ENCODE results near the gene PSMA6.

Gene PSMA6

GRCh38 chr14:35292051-35292769 lies at the start of gene PSMA6:
Gene PSMA6, plus strand, starts transcription at chr14:35292382. Its CDS starts 95 bp downstream, at chr14:35292477.
- TF ChIP-seq, protein P1, sequence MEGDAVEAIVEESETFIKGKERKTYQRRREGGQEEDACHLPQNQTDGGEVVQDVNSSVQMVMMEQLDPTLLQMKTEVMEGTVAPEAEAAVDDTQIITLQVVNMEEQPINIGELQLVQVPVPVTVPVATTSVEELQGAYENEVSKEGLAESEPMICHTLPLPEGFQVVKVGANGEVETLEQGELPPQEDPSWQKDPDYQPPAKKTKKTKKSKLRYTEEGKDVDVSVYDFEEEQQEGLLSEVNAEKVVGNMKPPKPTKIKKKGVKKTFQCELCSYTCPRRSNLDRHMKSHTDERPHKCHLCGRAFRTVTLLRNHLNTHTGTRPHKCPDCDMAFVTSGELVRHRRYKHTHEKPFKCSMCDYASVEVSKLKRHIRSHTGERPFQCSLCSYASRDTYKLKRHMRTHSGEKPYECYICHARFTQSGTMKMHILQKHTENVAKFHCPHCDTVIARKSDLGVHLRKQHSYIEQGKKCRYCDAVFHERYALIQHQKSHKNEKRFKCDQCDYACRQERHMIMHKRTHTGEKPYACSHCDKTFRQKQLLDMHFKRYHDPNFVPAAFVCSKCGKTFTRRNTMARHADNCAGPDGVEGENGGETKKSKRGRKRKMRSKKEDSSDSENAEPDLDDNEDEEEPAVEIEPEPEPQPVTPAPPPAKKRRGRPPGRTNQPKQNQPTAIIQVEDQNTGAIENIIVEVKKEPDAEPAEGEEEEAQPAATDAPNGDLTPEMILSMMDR (IDR thresholded peaks at IDR 0.05; ENCODE audit: poor library complexity, severe bottlenecking): no peak
- ATAC-seq (ENCODE audit: low read depth): peak; percentile 92
- peak within 1 kb of the TSS; percentile 75 for H3K4me3 ChIP-seq (ENCODE audit: severe bottlenecking)

DNA sequence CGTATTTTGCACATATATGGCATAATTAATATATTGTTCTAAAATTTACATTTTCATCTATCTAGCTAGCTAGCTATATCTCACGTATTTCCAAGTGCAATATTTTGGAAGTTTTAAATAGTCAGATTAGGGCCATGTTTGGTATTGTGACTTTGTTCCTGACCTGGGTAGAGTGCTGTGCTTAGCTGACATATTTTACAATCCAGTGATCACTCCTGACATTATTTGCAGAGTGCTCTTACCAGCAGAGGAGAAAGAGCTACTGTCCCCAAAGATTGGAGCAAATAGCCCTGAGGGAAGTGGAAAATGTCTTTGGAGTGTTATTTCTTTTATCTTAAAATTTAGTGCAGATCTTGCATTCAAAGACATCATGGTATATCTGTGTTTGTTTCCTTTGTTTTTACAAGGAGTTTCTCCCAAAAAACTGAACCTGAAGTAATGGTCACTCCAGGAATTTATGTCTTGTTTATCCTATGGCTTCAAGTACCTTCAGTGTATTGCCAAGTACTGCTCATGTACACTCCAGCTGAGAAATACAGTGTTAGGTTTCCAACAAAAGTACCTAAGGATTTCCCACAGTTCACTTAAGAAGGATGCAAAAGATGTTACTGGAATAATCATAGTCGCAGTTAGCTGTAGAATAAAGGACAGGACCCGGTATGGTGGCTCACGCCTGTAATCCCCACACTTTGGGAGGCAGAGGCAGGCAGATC lies 49.4 kb upstream of the PSMA6 start:
- no peak for DNase-seq (ENCODE audit: low spot score)
- H3K4me1 ChIP-seq (ENCODE audit: insufficient read depth, poor library complexity, severe bottlenecking): no peaks in the 10 kb centered on the region
- H3K36me3 ChIP-seq (ENCODE audit: low read depth): no peaks in the 10 kb centered on the region
- H3K27me3 ChIP-seq (ENCODE audit: insufficient read depth, poor library complexity, severe bottlenecking): no peaks in the 10 kb centered on the region
- TF ChIP-seq, protein P1 (IDR thresholded peaks at IDR 0.05; ENCODE audit: poor library complexity, severe bottlenecking): no peak
- ATAC-seq (ENCODE audit: low read depth): no peak
- H3K4me3 ChIP-seq (ENCODE audit: severe bottlenecking): no peak overlapping the region
- no peaks in the 10 kb centered on the region for H3K9me3 ChIP-seq (ENCODE audit: severe bottlenecking)
- H3K27ac ChIP-seq (ENCODE audit: poor library complexity, severe bottlenecking): no peak overlapping the region

More at GRCh38 chr14:35292051-35292769, at the start of gene PSMA6:
- Histone ChIP-seq H3K9me3 (ENCODE audit: severe bottlenecking) (no peaks in the 10 kb centered on the region), H3K4me1 (ENCODE audit: insufficient read depth, poor library complexity, severe bottlenecking) (peaks cover 15% of the 10 kb centered on the region), H3K36me3 (ENCODE audit: low read depth) (peaks cover 38% of the 10 kb centered on the region), H3K27ac (ENCODE audit: poor library complexity, severe bottlenecking) (peak within 1 kb of the TSS; percentile 55), H3K27me3 (ENCODE audit: insufficient read depth, poor library complexity, severe bottlenecking) (no peaks in the 10 kb centered on the region)
- peak; percentile 99 for DNase-seq (ENCODE audit: low spot score)

- ATAC-seq (ENCODE audit: low read depth) (no peak), DNase-seq (ENCODE audit: low spot score) (no peak)
- TF ChIP-seq, protein P1 (IDR thresholded peaks at IDR 0.05; ENCODE audit: poor library complexity, severe bottlenecking): no peak
- Histone ChIP-seq H3K36me3 (ENCODE audit: low read depth) (no peaks in the 10 kb centered on the region), H3K27me3 (ENCODE audit: insufficient read depth, poor library complexity, severe bottlenecking) (no peaks in the 10 kb centered on the region), H3K27ac (ENCODE audit: poor library complexity, severe bottlenecking) (no peak overlapping the region), H3K4me3 (ENCODE audit: severe bottlenecking) (no peak overlapping the region), H3K9me3 (ENCODE audit: severe bottlenecking) (no peaks in the 10 kb centered on the region), H3K4me1 (ENCODE audit: insufficient read depth, poor library complexity, severe bottlenecking) (no peaks in the 10 kb centered on the region)
These were observed 48.2 kb upstream of the PSMA6 start for GRCh38 chr14:35243956-35244355.

GRCh38 chr14:35244542-35244941 lies 47.6 kb upstream of the PSMA6 start:
- no peaks in the 10 kb centered on the region for H3K9me3 ChIP-seq (ENCODE audit: severe bottlenecking)
- no peaks in the 10 kb centered on the region for H3K36me3 ChIP-seq (ENCODE audit: low read depth)
- TF ChIP-seq, protein P1 (IDR thresholded peaks at IDR 0.05; ENCODE audit: poor library complexity, severe bottlenecking): no peak
- DNase-seq (ENCODE audit: low spot score): no peak
- no peaks in the 10 kb centered on the region for H3K4me1 ChIP-seq (ENCODE audit: insufficient read depth, poor library complexity, severe bottlenecking)
- no peak overlapping the region for H3K27ac ChIP-seq (ENCODE audit: poor library complexity, severe bottlenecking)
- H3K27me3 ChIP-seq (ENCODE audit: insufficient read depth, poor library complexity, severe bottlenecking): no peaks in the 10 kb centered on the region
- H3K4me3 ChIP-seq (ENCODE audit: severe bottlenecking): no peak overlapping the region
- no peak for ATAC-seq (ENCODE audit: low read depth)

Data from RWPE2 (cell line).